Bronchial epithelial cell (primary cell): ENCODE data around the gene SHC3. TPM values are rescaled to one million over a fixed set of nuclear protein-coding genes. Genes with fewer than 3 reads are reported as not detected.
A peak's percentile ranks its signal among the peaks of the same experiment; 100 is the strongest.

Experiments
- DNase-seq: peaks from one replicate; pipeline ENCODE4 v3.0.0-alpha.2; 2010; ENCODE audit warnings: low read depth
- FAIRE-seq: peaks from 2 replicates; lab custom pipeline; 2011; peaks lifted over from hg19 to GRCh38; lab: Jason Lieb, UNC
- H3K27me3 ChIP-seq: 2 replicates; pipeline ENCODE4 v1.5.1; 2011; ENCODE audit warnings: low read length; ENCODE audit not compliant: control insufficient read depth, insufficient read depth
- H3K36me3 ChIP-seq: 2 replicates; pipeline ENCODE4 v1.5.1; 2011; ENCODE audit warnings: low read length; ENCODE audit not compliant: control insufficient read depth, insufficient read depth
- H3K4me3 ChIP-seq: 2 replicates; pipeline ENCODE4 v1.5.1; 2011; ENCODE audit warnings: mild to moderate bottlenecking, low read depth, low read length, control low read depth
- total RNA-seq: library from RNA; depleted of rRNA; stranded (reverse); fragments of >200 nt; gene quantifications from 2 replicates; pipeline ENCODE4 v1.2.1, GENCODE V29; 2014
- TF ChIP-seq, protein P1 (sequence below): IDR thresholded peaks from 2 replicates; pipeline ENCODE4 v1.5.1; 2011; ENCODE audit warnings: mild to moderate bottlenecking, moderate library complexity, low read length, control low read depth, inconsistent platforms; ENCODE audit not compliant: insufficient read depth, severe bottlenecking

Gene SHC3
- total RNA-seq, 1 donor from 2014 or later = 0.26 TPM

GRCh38 chr9:88969646-88970373 lies 208.8 kb downstream of the SHC3 start:
- H3K27me3 ChIP-seq = no peaks in the 10 kb centered on the region
- no peaks in the 10 kb centered on the region for H3K36me3 ChIP-seq
- FAIRE-seq = peak; percentile 75
- no peak overlapping the region for H3K4me3 ChIP-seq
- TF ChIP-seq, protein P1, sequence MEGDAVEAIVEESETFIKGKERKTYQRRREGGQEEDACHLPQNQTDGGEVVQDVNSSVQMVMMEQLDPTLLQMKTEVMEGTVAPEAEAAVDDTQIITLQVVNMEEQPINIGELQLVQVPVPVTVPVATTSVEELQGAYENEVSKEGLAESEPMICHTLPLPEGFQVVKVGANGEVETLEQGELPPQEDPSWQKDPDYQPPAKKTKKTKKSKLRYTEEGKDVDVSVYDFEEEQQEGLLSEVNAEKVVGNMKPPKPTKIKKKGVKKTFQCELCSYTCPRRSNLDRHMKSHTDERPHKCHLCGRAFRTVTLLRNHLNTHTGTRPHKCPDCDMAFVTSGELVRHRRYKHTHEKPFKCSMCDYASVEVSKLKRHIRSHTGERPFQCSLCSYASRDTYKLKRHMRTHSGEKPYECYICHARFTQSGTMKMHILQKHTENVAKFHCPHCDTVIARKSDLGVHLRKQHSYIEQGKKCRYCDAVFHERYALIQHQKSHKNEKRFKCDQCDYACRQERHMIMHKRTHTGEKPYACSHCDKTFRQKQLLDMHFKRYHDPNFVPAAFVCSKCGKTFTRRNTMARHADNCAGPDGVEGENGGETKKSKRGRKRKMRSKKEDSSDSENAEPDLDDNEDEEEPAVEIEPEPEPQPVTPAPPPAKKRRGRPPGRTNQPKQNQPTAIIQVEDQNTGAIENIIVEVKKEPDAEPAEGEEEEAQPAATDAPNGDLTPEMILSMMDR = no peak
- DNase-seq = no peak

- H3K36me3 ChIP-seq = no peaks in the 10 kb centered on the region
- DNase-seq = no peak
- no peak overlapping the region for H3K4me3 ChIP-seq
- H3K27me3 ChIP-seq = no peaks in the 10 kb centered on the region
- TF ChIP-seq, protein P1 = no peak
- no peak for FAIRE-seq
Measured at GRCh38 chr9:88968799-88969198, 209.8 kb downstream of the SHC3 start.

- DNase-seq (no peak), FAIRE-seq (no peak)
- no peaks in the 10 kb centered on the region for H3K27me3 ChIP-seq
- TF ChIP-seq, protein P1 = no peak
- H3K36me3 ChIP-seq = no peaks in the 10 kb centered on the region
- H3K4me3 ChIP-seq = no peak overlapping the region
Measured at GRCh38 chr9:88966894-88967676, 211.5 kb downstream of the SHC3 start.

DNA sequence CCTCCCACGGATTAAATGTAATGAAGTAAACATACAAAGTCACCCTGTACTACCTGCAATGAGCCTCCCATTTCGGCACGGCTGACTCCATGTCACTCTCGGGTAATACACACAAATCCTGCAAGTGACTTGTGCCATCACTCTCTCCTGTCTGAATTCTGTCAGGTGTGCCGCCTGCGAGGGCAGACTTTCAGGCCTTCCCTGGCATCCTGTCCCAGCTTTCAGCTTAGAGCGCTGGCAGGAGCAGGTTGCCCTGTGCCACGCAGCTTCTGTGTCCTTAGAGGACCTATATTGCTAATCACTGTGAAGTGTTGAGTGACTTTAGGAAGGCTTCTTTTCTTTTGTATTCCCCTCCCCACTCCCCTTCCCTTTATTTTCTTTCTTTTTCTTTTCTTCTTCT lies 213.1 kb downstream of the SHC3 start:
- no peaks in the 10 kb centered on the region for H3K27me3 ChIP-seq
- no peak overlapping the region for H3K4me3 ChIP-seq
- no peaks in the 10 kb centered on the region for H3K36me3 ChIP-seq
- TF ChIP-seq, protein P1 = no peak
- FAIRE-seq (no peak), DNase-seq (no peak)

DNA sequence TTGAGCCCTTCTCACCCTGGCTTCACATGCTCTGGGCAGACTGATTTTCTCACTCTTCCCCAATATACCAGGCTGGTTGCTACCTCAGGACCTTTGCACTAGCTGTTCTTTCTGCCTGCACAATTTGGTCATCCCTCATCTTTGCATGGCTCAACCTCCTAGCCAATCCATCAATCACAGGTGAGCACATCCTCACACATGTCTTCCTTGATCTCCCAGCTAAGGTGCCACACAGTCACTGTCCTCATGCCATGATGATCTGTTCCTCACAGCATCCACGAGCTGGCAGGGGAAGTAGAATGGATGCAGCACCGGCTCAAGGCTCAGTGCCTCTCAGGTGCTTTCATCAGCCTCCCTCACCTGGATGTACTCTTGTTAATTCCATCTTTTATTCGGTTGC lies 218.0 kb downstream of the SHC3 start:
- Histone ChIP-seq H3K27me3 (no peaks in the 10 kb centered on the region), H3K4me3 (no peak overlapping the region), H3K36me3 (no peaks in the 10 kb centered on the region)
- no peak for DNase-seq
- FAIRE-seq = no peak
- TF ChIP-seq, protein P1 = no peak
